ENCODE results near the gene PNMT. TPM values are rescaled to one million over a fixed set of nuclear protein-coding genes. Genes with fewer than 3 reads are reported as not detected.

Gene PNMT
- total RNA-seq, 1 experiment from 2014 or later: not detected

DNA sequence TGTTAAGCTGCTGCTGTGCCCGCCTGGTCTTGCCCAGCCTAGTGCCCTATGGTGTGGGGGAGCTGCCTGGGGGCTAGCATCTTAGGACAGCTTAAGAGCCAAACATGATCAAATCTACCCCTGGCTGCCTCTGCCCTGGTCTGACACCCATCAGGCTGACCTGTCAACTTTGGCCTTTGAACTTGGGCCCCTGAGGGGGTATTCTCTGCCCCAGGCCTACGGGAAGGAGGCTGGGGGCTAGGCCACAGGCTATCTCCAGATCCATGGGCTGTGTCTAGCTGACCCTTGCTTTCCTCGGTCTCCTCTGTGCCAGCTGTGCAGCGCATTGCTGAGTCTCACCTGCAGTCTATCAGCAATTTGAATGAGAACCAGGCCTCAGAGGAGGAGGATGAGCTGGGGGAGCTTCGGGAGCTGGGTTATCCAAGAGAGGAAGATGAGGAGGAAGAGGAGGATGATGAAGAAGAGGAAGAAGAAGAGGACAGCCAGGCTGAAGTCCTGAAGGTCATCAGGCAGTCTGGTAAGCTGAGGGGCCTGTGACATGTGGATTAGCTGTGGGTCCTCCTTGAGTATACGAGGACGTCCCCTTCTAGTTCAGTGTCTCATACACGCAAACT, 34.6 kb upstream of the PNMT start:
- no peak for DNase-seq (ENCODE audit: low spot score)

DNA sequence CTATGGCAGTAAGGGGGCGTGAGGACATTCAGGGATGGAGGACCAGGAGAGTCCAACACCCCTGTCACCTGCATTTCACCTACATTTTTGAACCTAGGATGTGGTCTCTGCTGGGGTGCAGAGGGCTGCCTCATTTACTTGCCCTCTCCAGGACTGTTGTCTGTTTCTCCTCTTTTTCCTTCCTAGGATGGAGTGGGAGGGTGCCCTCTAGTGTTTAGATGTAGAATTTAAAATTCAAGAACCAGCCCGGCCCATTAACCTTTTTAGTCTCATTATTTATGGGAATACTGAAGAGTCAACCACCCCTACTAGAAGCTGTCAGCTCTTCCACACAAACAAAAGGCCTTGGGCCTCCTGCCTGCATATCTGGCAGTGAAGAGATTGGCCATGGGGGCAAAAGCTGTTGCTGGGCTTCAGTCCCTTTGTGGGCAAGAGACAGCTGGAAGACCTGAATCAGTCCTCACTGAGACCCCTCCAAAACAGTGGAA, 33.8 kb upstream of the PNMT start:
- DNase-seq (ENCODE audit: low spot score): no peak

DNA sequence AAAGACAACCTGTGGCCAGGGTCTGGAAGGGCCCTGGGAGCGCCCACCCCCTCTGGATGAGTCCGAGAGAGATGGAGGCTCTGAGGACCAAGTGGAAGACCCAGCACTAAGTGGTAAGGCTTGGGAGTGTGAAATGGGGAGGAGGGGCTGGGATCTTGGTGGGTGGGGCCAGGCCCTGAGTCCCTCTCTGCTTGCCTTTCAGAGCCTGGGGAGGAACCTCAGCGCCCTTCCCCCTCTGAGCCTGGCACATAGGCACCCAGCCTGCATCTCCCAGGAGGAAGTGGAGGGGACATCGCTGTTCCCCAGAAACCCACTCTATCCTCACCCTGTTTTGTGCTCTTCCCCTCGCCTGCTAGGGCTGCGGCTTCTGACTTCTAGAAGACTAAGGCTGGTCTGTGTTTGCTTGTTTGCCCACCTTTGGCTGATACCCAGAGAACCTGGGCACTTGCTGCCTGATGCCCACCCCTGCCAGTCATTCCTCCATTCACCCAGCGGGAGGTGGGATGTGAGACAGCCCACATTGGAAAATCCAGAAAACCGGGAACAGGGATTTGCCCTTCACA, 32.6 kb upstream of the PNMT start:
- DNase-seq (ENCODE audit: low spot score): no peak

DNA sequence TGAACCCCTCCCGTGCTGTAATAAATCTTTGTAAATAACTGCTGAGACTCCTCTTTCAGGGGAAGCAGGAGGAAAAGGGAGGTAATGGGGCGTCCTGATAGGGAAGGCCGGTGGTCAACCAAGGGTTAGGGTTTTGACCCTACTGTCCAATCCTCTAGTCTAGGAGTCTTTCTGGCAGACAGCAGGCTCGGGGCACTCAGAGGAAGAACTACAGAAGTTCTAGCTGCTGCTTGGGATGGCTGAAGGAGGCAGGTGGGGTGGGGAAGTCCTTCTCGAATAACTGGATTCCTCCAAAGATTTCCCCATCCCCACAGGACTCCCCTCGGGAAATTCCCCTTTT, 31.7 kb upstream of the PNMT start:
- no peak for DNase-seq (ENCODE audit: low spot score)

DNA sequence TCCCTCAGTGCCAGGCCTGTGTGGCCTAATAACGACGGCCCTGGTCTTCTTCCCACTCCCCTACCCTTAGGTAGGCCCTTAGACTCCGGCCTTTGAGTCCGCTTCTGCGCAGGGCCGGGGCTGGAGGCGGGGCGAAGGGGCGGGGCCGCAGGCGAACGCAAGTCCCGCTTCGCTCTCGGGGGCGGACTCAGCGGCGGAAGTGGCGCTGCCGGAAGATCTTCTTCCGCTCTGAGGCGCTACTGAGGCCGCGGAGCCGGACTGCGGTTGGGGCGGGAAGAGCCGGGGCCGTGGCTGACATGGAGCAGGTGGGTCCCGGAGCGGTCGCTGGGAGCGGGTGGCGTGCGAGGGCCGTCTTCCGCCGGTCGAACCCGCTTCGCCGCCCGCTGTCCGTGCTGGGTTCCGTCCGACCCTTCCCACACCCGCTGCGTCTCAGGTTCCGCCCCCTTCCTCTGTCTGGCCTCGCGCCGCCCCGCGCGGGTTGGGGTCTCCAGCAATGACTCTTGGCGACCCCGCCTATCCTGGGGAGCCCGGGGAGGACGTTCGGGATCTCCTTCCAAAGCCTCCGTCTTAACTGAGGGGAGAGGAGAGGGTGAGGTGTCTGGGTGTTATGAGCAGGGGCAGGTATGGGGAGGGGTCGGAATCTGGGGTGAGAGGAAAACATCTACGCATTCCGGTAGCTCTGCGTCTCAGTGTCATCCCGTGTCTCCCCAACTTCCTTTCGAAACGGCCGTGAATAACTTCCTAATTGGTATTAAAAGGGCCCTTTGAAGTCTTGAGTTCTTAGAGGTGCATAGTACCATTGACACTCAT, 31.1 kb upstream of the PNMT start, which contains the start of gene STARD3:
Gene STARD3, plus strand, starts transcription at position 218 of the 810 bp plus-strand sequence. CDS start 16,388 bp downstream, outside the sequence.
- peak; percentile 80 for DNase-seq (ENCODE audit: low spot score)

DNA sequence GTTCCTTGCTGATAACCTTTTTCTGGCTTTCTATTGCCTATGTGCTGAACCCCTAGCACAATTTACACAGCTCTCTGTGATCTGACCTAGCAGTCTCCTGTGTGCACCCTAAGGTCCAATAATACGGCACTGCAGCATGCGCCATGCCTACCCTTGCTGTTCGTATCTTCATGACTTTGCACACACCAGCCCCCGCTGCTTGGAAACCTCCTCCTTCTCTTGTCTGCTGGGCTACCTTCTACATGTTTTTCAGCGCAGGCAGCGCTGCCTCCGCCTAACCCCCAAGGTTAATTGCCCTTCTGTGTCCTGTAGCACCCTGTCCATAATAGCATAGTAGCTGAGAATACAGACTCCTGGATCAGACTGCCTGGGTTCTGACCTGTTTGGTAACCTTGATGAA, 29.9 kb upstream of the PNMT start:
- DNase-seq (ENCODE audit: low spot score): no peak

DNA sequence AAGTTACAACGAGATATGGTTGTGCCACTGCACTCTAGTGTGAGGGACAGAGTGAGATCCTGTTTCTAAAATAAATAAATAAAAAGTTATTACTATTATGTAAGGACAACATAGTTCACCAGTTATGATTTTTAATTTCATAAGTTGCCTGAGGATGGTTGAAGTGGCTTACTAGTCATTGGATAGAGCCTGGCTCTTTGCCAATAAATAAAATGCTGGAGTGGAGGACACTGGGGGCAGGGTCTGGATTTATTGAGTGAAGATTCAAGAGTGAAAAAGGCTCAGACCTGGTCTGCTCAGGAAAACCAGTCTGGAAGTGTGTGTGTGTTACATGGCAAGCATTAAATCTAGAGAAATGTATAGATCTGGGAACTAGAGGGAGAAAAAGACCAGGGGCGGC, 29.2 kb upstream of the PNMT start:
- DNase-seq (ENCODE audit: low spot score): no peak

DNA sequence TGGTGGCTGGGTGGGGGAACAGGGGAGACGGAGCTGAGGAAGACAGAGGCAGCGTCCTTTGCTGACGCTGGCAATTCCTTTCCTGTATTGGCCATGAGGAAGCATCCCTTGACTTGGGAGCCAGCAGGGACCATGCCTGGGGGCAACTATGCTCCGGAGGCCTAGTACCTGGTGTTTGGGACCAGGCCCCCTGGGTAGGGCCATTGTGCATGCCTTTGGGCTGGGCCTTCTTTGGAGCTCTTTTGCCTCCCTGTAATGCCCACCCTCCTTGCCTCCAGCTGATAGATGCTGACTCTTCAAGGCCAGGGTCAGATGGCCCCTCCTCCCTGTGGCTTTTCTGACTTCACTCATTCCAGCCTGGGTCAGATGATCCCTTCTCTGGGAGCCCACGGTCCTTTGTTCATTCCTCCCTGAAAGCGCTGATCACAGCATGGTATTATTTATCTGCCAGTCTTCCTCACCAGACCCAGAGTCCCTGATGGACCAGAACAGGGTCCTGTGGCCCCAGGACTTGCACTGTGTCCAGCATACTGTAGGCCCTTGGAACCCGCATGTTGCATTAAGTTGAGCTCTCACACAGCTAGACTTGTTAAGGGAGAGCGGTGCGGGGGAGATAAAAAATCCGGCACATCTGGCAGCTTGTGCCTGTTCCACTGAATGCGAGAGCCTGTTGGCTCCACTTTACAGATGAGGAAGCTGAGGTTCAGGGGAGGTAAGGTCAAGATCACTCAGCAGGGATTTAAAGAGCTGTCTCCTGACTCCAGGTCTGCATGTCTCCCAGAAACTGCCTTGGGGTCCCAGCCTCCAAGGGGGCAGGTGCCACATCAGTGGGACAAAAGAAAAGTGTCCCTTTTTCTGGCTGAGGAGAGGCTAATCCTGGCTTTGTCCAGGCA, 28.4 kb upstream of the PNMT start:
- DNase-seq (ENCODE audit: low spot score): no peak

DNA sequence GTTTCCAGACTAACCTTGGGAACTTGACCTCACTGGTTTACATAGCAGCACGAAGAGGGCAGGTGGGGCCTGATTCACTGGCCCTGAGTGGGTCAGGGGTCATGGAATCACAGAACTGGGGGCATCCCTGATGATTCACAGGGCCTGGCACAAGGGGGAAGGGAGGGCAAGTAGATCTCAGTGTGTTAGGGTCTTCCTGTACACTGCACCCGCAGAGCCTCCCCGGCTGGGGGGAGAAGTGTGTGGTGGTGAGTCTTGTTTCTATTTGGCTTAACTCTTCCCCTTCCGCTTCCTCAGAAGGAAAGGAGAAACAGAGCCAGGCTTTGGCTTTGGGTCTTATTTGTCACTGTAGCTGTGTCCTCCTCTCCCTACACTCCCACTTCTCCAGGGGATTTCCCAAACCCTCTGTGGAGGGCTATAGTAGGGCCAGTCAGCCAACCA, 27.6 kb upstream of the PNMT start:
- no peak for DNase-seq (ENCODE audit: low spot score)

DNA sequence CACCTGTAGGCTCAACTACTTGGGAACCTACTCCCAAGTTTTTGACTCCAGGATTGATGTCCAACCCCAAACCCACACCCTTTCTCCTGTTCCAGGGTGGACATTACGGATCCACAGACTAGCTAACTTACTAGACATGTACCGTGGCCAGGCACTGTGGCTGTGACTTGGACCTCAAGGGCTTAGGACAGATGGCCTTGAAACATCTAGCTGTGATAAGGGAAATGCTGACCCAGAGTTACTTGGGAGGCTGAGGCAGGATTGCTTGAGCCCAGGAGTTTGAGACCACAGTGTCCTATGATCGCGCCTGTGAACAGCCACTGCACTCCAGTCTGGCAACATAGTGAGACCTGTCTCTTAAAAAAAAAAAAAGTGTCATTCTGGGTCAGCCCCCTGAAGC, 27.2 kb upstream of the PNMT start:
- no peak for DNase-seq (ENCODE audit: low spot score)

DNA sequence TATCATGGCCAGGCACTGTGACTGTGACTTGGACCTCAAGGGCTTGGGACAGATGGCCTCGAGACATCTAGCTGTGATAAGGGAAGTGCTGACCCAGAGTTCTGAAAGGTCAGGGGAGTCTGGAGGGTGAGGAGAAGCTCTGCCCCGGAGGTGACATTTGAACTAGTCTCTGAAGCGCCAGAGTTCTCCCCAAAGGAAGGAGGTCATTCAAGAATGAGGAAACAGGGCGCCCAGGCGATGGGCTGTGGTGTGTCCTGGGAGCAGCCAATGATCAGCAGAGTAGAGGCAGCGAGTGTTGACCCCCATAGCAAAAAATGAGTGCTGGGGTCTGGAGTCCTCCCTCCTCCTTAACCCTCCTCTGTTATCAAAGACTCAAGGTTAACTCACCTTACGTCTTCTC, 26.4 kb upstream of the PNMT start:
- DNase-seq (ENCODE audit: low spot score): no peak

DNA sequence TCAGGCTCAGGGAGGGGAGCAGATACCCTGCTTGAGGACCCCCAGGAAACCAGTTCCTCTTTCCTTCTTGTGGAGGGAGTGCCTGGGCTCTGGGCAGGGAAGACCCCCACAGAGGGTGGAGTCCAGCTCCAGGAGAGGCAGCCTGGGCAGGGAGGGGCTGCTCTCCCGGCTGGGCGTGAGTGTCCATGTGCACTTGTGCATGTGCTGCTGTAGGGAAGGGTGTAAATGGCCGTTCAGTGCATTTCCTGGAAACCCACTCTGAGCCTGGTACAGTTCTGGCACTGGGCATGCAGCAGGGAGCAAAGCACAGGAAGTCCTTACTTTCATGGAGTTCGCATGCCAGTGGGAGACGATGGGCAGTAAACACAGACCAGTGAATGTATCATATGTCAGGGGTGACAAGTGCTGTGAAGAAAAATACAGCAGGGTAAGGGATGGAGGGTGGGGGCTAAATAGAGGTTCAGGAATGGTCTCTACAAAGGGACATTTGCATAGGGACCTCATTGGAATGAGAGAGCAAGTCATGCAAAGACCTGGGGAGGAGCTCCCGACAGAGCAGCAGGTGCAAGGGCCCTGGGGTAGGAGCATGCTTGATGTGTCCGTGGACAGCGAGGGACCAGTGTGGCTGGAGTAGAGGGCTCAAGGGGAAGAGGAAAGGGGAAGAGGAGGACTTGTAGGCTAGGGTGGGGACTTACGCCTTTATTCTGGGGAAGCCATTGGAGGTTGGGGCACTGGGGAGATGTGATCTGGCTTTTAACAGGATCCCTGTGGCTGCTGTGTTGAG, 25.8 kb upstream of the PNMT start:
- DNase-seq (ENCODE audit: low spot score): no peak

DNA sequence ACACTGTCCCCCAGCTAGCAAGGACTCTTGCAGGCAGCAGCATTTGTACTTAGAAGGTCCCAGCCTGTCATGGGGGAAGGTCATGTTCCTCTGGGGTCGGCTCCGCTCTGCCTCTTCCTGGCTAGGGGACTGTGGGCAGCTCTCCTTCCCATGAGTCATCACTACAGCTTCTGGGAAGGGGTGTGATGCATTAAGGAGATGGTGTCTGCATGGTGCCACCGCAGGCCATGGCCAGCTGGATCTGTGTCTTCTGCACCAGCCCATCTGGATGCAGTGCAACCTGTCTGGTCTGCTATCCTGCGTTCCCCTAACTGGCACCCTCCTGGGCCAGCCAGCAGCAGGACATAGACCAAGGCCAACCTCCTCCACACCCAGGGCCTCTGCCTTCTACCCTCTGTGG, 25.0 kb upstream of the PNMT start:
- DNase-seq (ENCODE audit: low spot score): peak; percentile 36

DNA sequence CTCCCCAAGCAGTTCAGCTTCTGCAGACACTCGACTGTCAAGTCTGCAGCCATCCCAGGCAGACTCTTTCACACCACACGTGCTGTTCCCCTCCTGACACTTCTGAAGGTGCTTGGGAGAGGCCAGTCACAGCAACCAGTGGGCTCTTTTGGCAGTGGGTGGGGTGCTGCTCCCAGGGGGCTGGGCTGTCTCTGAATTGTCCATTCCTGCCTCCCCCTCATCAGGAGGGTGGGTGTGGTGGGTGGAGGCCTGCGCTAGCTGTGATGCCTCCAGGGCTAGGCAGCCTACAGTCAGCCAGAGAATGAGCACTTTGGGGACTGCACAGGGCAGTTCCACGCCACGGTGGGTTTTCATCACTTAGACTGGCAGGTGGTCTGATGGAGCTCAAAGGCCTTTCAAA, 21.0 kb upstream of the PNMT start:
- no peak for DNase-seq (ENCODE audit: low spot score)

DNA sequence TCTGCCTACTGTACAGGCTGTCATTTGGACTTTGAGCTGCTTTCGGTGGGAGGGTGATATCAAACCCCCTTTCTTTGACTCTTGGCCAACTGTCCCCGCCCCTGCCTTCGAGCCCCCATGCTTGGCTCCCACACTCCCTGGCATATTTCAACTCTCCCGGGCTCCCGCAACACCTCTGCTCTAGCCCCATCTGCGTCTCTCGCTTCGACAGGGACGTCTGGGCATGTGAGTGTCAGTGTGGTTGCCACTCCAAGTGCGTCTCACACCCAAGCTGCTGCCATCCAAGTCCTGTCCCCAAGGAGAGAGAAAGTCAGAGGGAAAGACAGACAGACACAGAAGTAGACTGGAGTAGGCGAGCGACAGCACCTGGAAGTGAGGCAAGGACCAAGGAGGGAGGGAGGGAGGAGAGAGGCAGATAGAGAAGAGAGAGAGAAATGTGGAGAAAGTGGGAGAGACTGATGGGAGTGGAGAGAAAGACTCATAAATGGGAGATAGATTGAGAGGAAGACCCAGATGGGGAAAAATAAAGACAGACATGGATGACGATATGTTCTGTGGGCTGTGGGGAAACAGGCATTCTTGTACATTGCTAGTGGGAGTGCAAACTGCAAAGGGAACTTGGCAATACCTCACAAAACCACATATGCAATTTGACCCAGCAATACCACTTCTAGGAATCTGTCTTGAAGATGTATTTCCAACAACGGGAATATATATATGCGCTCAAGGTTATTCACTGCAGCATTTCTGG, 19.5 kb upstream of the PNMT start:
- no peak for DNase-seq (ENCODE audit: low spot score)

DNA sequence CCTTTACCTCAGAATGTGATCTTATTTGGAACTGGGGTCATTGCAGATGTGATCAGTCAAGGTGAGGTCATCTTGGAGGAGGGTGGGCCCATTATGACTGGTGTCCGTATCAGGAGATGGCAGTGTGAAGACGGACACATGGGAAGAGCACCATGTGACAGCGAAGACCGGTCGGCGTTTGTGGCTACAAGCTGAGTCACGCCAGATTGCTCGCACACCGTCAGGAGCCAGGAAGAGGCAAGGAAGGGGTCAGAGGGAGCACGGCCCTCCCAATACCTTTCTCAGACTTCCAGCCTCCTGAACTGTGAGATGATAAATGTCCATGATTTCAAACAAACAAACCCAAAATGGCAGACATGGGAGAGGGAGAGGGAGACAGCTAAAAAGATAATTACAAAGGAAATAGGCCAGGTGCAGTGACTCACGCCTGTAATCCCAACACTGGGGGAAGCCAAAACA, 18.1 kb upstream of the PNMT start:
- peak; percentile 23 for DNase-seq (ENCODE audit: low spot score)

DNA sequence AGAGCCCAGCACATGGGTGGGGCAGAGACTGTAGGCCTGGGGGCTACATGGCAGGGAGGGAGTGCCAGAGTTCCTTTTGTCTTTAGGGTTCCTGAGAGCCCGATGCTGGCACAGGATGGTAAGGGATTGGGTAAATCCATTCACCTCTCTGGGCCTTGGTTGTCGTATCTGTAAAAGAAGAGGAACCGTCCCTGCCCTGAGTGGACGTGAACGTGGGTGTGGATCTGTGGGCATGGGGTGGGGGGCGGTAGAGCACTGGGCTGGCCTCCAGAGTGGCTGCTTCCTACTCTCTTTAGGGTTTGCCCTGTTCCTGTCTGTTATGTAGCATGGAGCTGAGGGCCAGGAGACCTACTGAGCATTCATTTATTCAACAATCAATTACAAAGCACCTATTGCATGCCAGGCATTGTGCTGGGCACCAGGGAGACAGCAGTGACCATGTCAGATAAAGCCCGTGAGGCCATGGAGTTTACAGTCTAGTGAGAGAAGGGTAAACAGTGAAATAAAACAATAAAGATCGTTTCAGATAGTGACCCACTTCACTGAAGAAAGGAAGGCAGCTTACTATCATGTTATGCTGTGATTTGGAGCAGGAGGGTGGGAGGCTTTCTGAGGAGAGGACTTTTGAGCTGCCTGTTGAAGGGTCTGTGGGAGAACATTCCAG, 16.2 kb upstream of the PNMT start:
- DNase-seq (ENCODE audit: low spot score): no peak

DNA sequence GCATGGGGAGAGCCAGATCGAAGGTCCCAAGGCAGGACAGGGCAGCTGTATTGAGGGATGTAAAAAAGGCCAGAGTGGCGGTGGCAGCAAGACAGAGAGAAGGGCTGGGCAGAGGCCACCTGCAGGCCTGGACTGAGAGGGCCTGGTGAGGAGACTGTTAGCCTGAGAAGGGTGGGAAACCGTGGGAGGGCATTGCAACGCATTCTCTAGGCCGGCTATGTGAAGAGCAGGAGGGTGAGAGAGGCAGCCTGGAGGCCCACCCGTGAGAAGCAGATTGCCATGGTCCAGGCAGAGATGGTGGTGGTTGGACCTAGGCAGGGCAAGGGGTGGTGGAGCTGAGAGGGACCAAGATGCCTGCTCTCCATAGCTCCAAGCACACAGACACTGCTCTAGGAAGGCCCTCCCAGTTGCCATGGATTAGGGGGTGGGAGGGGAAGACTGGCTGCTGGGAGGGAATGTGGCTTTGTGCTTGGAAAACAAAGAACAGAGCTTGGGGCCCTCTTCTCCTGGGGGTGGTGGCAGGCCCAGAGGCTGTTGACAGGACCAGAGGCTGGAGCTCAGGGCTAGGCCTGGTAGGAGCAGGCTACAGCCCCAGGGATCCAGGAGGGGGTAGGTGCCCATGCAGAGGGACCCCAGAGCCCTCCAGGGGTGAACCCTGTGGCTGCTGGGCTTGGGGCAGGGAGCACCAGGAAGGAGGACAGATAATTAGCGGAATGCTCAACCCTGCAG, 15.5 kb upstream of the PNMT start:
- no peak for DNase-seq (ENCODE audit: low spot score)

DNA sequence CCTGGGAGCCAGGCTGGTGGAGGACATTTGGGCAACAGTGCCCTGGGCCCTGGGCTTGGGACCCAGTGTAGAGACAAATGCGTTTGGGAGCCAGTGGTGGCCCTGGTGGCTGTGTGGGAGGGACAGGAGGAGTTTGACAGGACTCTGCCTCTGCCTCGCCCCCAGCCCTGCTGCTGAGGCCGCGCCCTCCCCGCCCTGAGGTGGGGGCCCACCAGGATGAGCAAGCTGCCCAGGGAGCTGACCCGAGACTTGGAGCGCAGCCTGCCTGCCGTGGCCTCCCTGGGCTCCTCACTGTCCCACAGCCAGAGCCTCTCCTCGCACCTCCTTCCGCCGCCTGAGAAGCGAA, 15.0 kb upstream of the PNMT start:
- no peak for DNase-seq (ENCODE audit: low spot score)
